Thoracic aorta (tissue), 2 donors: ENCODE measurements around the gene DNAJC4. TPM values are rescaled to one million over a fixed set of nuclear protein-coding genes. Genes with fewer than 3 reads are reported as not detected.

Source experiments
- ATAC-seq: fragments of 150-250 bp; one replicate; pipeline ENCODE4 v1.8.0; 2017; ENCODE audit warnings: low read depth; ENCODE audit not compliant: insufficient number of reproducible peaks, low FRiP score
- DNase-seq: peaks from one replicate; pipeline ENCODE4 v3.0.0-alpha.2; 2020; ENCODE audit warnings: low spot score
- H3K27ac ChIP-seq, 2 donors: fragments of 200-600 bp; sonication (generic); 1 replicate in 1 of 2; 2 replicates in 1 of 2; pipeline ENCODE4 v1.5.1; 2016; ENCODE audit warnings: mild to moderate bottlenecking in 2 of 2, moderate library complexity in 2 of 2
- H3K27me3 ChIP-seq: fragments of 200-600 bp; sonication (generic); replicated peaks from 2 replicates; pipeline ENCODE4 v1.6.0; 2016; ENCODE audit warnings: mild to moderate bottlenecking; ENCODE audit not compliant: insufficient read depth
- H3K36me3 ChIP-seq: fragments of 200-600 bp; sonication (generic); one replicate; pipeline ENCODE4 v1.5.1; 2016
- H3K4me1 ChIP-seq, 2 donors: fragments of 200-600 bp; sonication (generic); 1 replicate in 1 of 2; 2 replicates in 1 of 2; pipeline versions ENCODE4 v1.5.1 to v1.6.0; 2016; ENCODE audit warnings: low read depth in 2 of 2, mild to moderate bottlenecking in 1 of 2; ENCODE audit not compliant: control insufficient read depth in 1 of 2
- H3K4me3 ChIP-seq: fragments of 200-600 bp; sonication (generic); 2 replicates; pipeline ENCODE4 v1.5.1; 2016; ENCODE audit warnings: mild to moderate bottlenecking
- H3K9me3 ChIP-seq: fragments of 200-600 bp; sonication (generic); 2 replicates; pipeline ENCODE4 v1.5.1; 2016
- CTCF ChIP-seq: fragments of 200-600 bp; sonication (generic); IDR thresholded peaks from one replicate; pipeline ENCODE4 v1.5.1; 2019; ENCODE audit warnings: antibody characterized with exemption
- total RNA-seq, 2 donors: library from RNA; depleted of rRNA; stranded (reverse); fragments of >200 nt; gene quantifications; one replicate each; pipeline versions ENCODE4 v1.1.0 to v1.2.3, GENCODE V29; 2016

DNAJC4 gene
- total RNA-seq, 2 donors from 2014 or later, result 13.5 to 53.2 TPM

GRCh38 chr11:64185175-64185692 lies 45.1 kb upstream of the DNAJC4 start:
- H3K4me1 ChIP-seq, result peaks cover 25 to 53% of the 10 kb centered on the region in 2 donors
- peaks cover 4% of the 10 kb centered on the region for H3K36me3 ChIP-seq
- DNase-seq, result peak; percentile 67
- ATAC-seq, result peak; percentile 61
- no peaks in the 10 kb centered on the region for H3K27me3 ChIP-seq
- peak overlapping the region; percentile 77 for H3K4me3 ChIP-seq
- H3K9me3 ChIP-seq, result no peaks in the 10 kb centered on the region
- TF ChIP-seq CTCF, result peak; percentile 22
- H3K27ac ChIP-seq, result peak overlapping the region; percentile 85 to 94

GRCh38 chr11:64185693-64186491 lies 44.5 kb upstream of the DNAJC4 start, which contains the start of gene STIP1:
STIP1 (plus strand) TSS chr11:64186171; CDS start chr11:64186262, 91 bp downstream.
- TF ChIP-seq CTCF, result peak; percentile 36
- H3K4me3 ChIP-seq, result peak within 1 kb of the TSS; percentile 77
- H3K27me3 ChIP-seq, result no peaks in the 10 kb centered on the region
- H3K9me3 ChIP-seq, result no peaks in the 10 kb centered on the region
- H3K27ac ChIP-seq, result peak within 1 kb of the TSS; percentile 85 to 94
- peak; percentile 99 for DNase-seq
- ATAC-seq, result peak; percentile 97
- H3K36me3 ChIP-seq, result peaks cover 7% of the 10 kb centered on the region
- H3K4me1 ChIP-seq, result peaks cover 21 to 47% of the 10 kb centered on the region in 2 donors

GRCh38 chr11:64186492-64187165 lies 43.7 kb upstream of the DNAJC4 start:
- ATAC-seq (no peak), DNase-seq (no peak)
- no peak overlapping the region for H3K4me3 ChIP-seq
- no peaks in the 10 kb centered on the region for H3K9me3 ChIP-seq
- TF ChIP-seq CTCF, result no peak
- no peaks in the 10 kb centered on the region for H3K27me3 ChIP-seq
- H3K36me3 ChIP-seq, result peaks cover 11% of the 10 kb centered on the region
- H3K27ac ChIP-seq, result peak overlapping the region; percentile 41 to 49
- H3K4me1 ChIP-seq, result peaks cover 16 to 41% of the 10 kb centered on the region in 2 donors

GRCh38 chr11:64192434-64192833 lies 37.9 kb upstream of the DNAJC4 start:
- no peak for DNase-seq
- Histone ChIP-seq H3K36me3 (peaks cover 55% of the 10 kb centered on the region), H3K27ac (no peak overlapping the region), H3K4me3 (no peak overlapping the region), H3K4me1 (peaks cover 0 to 11% of the 10 kb centered on the region in 2 donors), H3K27me3 (no peaks in the 10 kb centered on the region), H3K9me3 (no peaks in the 10 kb centered on the region)
- no peak for ATAC-seq
- no peak for TF ChIP-seq CTCF

- no peak for DNase-seq
- Histone ChIP-seq H3K9me3 (no peaks in the 10 kb centered on the region), H3K36me3 (peaks cover 82% of the 10 kb centered on the region), H3K27ac (no peak overlapping the region), H3K4me1 (no peaks in the 10 kb centered on the region), H3K4me3 (no peak overlapping the region), H3K27me3 (no peaks in the 10 kb centered on the region)
- ATAC-seq, result no peak
- no peak for TF ChIP-seq CTCF
Observed at GRCh38 chr11:64196626-64197025, 33.7 kb upstream of the DNAJC4 start.
